Measurements from ENCODE around the gene CBARP.

- TF ChIP-seq CTCF (conservative IDR thresholded peaks at IDR 0.05) (no peak), EZH2 (IDR thresholded peaks at IDR 0.05; ENCODE audit: low read depth) (no peak)
Observed at GRCh38 chr19:1239420-1239795, 1.6 kb upstream of the CBARP start.

Data from PC-9 (cell line).